Glutamatergic neuron (in vitro differentiated cells): ENCODE data around the gene GDE1. TPM values are rescaled to one million over a fixed set of nuclear protein-coding genes. Genes with fewer than 3 reads are reported as not detected.

Experiments
- DNase-seq: peaks from one replicate; pipeline ENCODE4 v3.0.0; 2022
- H3K27ac Mint-ChIP-seq: one replicate; pipeline ENCODE4 v1.8.0; 2020; ENCODE audit warnings: mild to moderate bottlenecking, mixed read lengths, inconsistent platforms; ENCODE audit not compliant: unreplicated experiment
- H3K27me3 Mint-ChIP-seq: one replicate; pipeline ENCODE4 v1.8.0; 2020; ENCODE audit warnings: mild to moderate bottlenecking, moderate library complexity, mixed read lengths, inconsistent platforms; ENCODE audit not compliant: unreplicated experiment
- H3K36me3 Mint-ChIP-seq: one replicate; pipeline ENCODE4 v1.8.0; 2020; ENCODE audit warnings: mild to moderate bottlenecking, mixed read lengths, inconsistent platforms; ENCODE audit not compliant: unreplicated experiment
- H3K4me1 Mint-ChIP-seq: one replicate; pipeline ENCODE4 v1.8.0; 2020; ENCODE audit warnings: mild to moderate bottlenecking, low read depth, mixed read lengths, inconsistent platforms; ENCODE audit not compliant: unreplicated experiment
- H3K4me3 Mint-ChIP-seq: one replicate; pipeline ENCODE4 v1.8.0; 2020; ENCODE audit warnings: mild to moderate bottlenecking, mixed read lengths, inconsistent platforms; ENCODE audit not compliant: unreplicated experiment
- H3K9me3 Mint-ChIP-seq: one replicate; pipeline ENCODE4 v1.8.0; 2020; ENCODE audit warnings: mild to moderate bottlenecking, moderate library complexity, mixed read lengths, inconsistent platforms; ENCODE audit not compliant: unreplicated experiment
- total RNA-seq: library from RNA; stranded (reverse); fragmentation: NEBNext Ultra II Directional; extraction: Animal tissue kit (Norgen Biotek cat#: 25700); gene quantifications from one replicate; pipeline ENCODE4 v1.2.1, GENCODE V29; 2021; ENCODE audit not compliant: unreplicated experiment
- TF ChIP-seq, protein P1 (sequence below): fragments of 200-600 bp; sonication (generic); IDR thresholded peaks from one replicate; pipeline ENCODE4 v1.5.0; 2021; ENCODE audit not compliant: partially characterized antibody, unreplicated experiment

Gene GDE1
- total RNA-seq, 1 donor from 2014 or later = 32.9 TPM

DNA sequence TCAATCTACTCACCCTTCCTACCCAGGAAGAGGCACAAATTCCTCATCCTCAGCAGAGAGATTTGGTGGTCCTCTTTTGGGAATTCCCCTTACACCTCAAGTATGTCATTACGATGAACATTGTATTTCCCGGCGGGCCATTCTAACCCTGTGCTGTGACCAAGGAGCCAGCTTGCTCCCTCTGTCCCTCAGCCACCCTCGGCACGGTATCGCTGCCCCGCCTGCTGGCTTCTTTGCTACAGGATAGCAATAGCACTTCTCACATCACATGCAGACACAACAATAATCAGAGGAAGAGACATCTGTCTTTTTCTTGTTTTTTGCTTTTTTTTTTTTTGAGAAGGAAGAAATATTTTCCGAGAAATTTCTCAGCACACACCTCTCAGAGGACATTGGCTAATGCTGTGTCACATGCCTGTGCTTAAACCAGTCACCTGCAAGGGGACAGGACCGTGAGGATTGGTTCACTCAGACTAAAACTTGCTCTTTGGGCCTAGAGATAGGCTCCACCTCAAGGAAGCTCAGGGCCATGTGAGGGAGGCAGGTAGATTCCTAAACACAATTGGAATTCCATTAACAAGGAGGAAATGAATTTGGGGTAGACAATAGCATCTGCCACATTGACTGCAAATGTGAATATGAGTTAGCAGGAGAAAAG is 63.0 kb downstream of the GDE1 start:
- no peak for DNase-seq
- no peak overlapping the region for H3K4me3 Mint-ChIP-seq
- no peak overlapping the region for H3K27ac Mint-ChIP-seq
- TF ChIP-seq, protein P1, sequence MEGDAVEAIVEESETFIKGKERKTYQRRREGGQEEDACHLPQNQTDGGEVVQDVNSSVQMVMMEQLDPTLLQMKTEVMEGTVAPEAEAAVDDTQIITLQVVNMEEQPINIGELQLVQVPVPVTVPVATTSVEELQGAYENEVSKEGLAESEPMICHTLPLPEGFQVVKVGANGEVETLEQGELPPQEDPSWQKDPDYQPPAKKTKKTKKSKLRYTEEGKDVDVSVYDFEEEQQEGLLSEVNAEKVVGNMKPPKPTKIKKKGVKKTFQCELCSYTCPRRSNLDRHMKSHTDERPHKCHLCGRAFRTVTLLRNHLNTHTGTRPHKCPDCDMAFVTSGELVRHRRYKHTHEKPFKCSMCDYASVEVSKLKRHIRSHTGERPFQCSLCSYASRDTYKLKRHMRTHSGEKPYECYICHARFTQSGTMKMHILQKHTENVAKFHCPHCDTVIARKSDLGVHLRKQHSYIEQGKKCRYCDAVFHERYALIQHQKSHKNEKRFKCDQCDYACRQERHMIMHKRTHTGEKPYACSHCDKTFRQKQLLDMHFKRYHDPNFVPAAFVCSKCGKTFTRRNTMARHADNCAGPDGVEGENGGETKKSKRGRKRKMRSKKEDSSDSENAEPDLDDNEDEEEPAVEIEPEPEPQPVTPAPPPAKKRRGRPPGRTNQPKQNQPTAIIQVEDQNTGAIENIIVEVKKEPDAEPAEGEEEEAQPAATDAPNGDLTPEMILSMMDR = no peak
- H3K9me3 Mint-ChIP-seq = no peaks in the 10 kb centered on the region
- H3K36me3 Mint-ChIP-seq = no peaks in the 10 kb centered on the region
- no peaks in the 10 kb centered on the region for H3K4me1 Mint-ChIP-seq
- no peaks in the 10 kb centered on the region for H3K27me3 Mint-ChIP-seq

Other genes with a start within 250 kb of the GDE1 start
- gene CLEC19A, start 236.4 kb downstream of the GDE1 start, total RNA-seq = not detected
- not detected for gene TMC5, start 104.2 kb downstream of the GDE1 start, total RNA-seq
- gene CCP110, start 1.8 kb upstream of the GDE1 start, total RNA-seq = 19.7 TPM
- 57.1 TPM for gene VPS35L, start 33.6 kb upstream of the GDE1 start, total RNA-seq
- gene KNOP1, start 196.1 kb upstream of the GDE1 start, total RNA-seq = 25.6 TPM
- gene IQCK, start 196.2 kb upstream of the GDE1 start, total RNA-seq = 5.1 TPM